Measurements from ENCODE around the gene NDUFS7.

DNA sequence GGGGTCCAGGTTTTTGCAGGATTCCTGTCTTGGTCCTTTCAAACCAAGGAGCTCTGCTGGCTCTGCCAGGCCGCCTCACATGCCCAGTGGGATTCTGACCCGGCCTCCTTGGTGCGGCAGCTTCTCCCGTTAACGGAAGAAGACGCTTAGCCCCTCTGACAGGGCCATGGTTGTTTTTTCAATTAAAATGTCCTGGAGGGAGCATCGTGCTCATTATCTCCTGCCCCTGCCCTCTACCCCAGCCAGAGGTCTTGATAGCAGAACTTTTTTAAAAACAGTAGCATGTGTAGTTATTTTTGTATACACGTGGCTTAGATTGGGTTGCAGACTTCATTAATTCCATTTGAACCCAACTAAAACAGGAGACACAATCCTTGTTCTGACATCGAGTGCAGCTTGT is 43.0 kb downstream of the NDUFS7 start:
- TF ChIP-seq POLR2AphosphoS5 (IDR thresholded peaks at IDR 0.05; ENCODE audit: control insufficient read depth, insufficient read depth, low read depth, low read length), result peak; percentile 8; the same call in 1 of the 2 replicates
- no peak for TF ChIP-seq RAD21 (CRISPR knock-in tag; conservative IDR thresholded peaks at IDR 0.05 in 1 of 2, IDR thresholded peaks at IDR 0.05 in 1 of 2)
- TF ChIP-seq CBX2 (IDR thresholded peaks at IDR 0.05; ENCODE audit: insufficient read depth, low read length, poor library complexity, severe bottlenecking), result no peak
- no peak for TF ChIP-seq SMAD1 (IDR thresholded peaks at IDR 0.05; ENCODE audit: low read depth, low read length, partially characterized antibody)
